Endothelial cell of umbilical vein (primary cell): ENCODE data around the gene RRP15. TPM values are rescaled to one million over a fixed set of nuclear protein-coding genes. Genes with fewer than 3 reads are reported as not detected.
"Not testable (repeated sequence)": the region's sequence is repeated elsewhere in the genome, so short reads cannot be mapped to it uniquely, and the experiment has no call there.

Experiments used
- BruUV-seq: library from RNA; stranded (reverse); fragments of 400-500 nt; replicated peaks from 2 replicates; lab custom pipeline; 2021; lab: Mats Ljungman, UMichigan
- CTCF ChIA-PET: fragments of 300-600, 350-600 bp; sonication (Branson Sonifier 250); formaldehyde crosslinking; loops from one replicate; lab custom pipeline; 2021; ENCODE audit warnings: antibody characterized with exemption, inconsistent platforms; lab: Charles Lee
- POLR2A ChIA-PET: fragments of 300-600, 350-600 bp; sonication (Branson Sonifier 250); formaldehyde crosslinking; loops from one replicate; lab custom pipeline; 2021; ENCODE audit warnings: antibody characterized with exemption, inconsistent platforms; lab: Charles Lee
- DNase-seq: peaks from one replicate; pipeline ENCODE4 v3.0.0-alpha.2; 2011; ENCODE audit warnings: low read depth, low spot score
- FAIRE-seq: peaks from 2 replicates; lab custom pipeline; 2011; peaks lifted over from hg19 to GRCh38; lab: Jason Lieb, UNC
- H2AFZ ChIP-seq: 2 replicates; pipeline ENCODE4 v1.6.0; 2012; ENCODE audit warnings: low read depth, low read length, control low read depth, inconsistent platforms
- H3K27ac ChIP-seq: 2 replicates; pipeline ENCODE4 v1.5.1; 2011; ENCODE audit warnings: low read depth, mild to moderate bottlenecking, control low read depth, low read length, moderate library complexity; ENCODE audit not compliant: insufficient read depth
- H3K27me3 ChIP-seq, 2 experiments: 2 replicates each; pipeline versions ENCODE4 v1.6.0 to v1.6.1; 2011; ENCODE audit warnings: low read length in 2 of 2, mixed read lengths in 1 of 2; ENCODE audit not compliant: control insufficient read depth in 2 of 2, insufficient read depth in 2 of 2
- H3K36me3 ChIP-seq, 2 experiments: 2 replicates in 1 of 2; 3 replicates in 1 of 2; pipeline ENCODE4 v1.5.1; 2011; ENCODE audit warnings: low read length in 2 of 2, mild to moderate bottlenecking in 1 of 2, moderate library complexity in 1 of 2; ENCODE audit not compliant: control insufficient read depth in 2 of 2, insufficient read depth in 2 of 2; ENCODE audit errors: extremely low read depth in 1 of 2
- H3K4me1 ChIP-seq: 3 replicates; pipeline ENCODE4 v1.5.1; 2011; ENCODE audit warnings: mild to moderate bottlenecking, low read length; ENCODE audit not compliant: control insufficient read depth, insufficient read depth; ENCODE audit errors: extremely low read depth
- H3K4me2 ChIP-seq: 2 replicates; pipeline ENCODE4 v1.6.1; 2011; ENCODE audit warnings: low read length, control low read depth, mixed read lengths; ENCODE audit not compliant: insufficient read depth
- H3K4me3 ChIP-seq, 3 experiments: fragments of 200-600 bp in 1 of 3; sonication (generic), shearing (Covaris generic) in 1 of 3; replicated peaks in 1 of 3; 2 replicates each; pipeline ENCODE4 v1.5.1; 2011 to 2016; ENCODE audit warnings: control low read depth in 3 of 3, low read length in 3 of 3, mild to moderate bottlenecking in 2 of 3, inconsistent platforms in 1 of 3, low read depth in 1 of 3, moderate library complexity in 1 of 3; ENCODE audit not compliant: insufficient read depth in 1 of 3
- H3K79me2 ChIP-seq: 2 replicates; pipeline ENCODE4 v1.6.0; 2012; ENCODE audit warnings: low read length, inconsistent platforms; ENCODE audit not compliant: control insufficient read depth, insufficient read depth
- H3K9ac ChIP-seq: replicated peaks from 2 replicates; pipeline ENCODE3; 2011; ENCODE audit warnings: low read length, control low read depth; ENCODE audit not compliant: insufficient read depth; ENCODE audit errors: extremely low read depth
- H3K9me1 ChIP-seq: replicated peaks from 3 replicates; pipeline ENCODE4 v1.6.0; 2011; ENCODE audit warnings: mild to moderate bottlenecking, low read length; ENCODE audit not compliant: control insufficient read depth, insufficient read depth; ENCODE audit errors: extremely low read depth
- H3K9me3 ChIP-seq: replicated peaks from 2 replicates; pipeline ENCODE4 v1.5.1; 2012; ENCODE audit warnings: low read length, inconsistent platforms; ENCODE audit not compliant: control insufficient read depth, insufficient read depth
- H4K20me1 ChIP-seq: replicated peaks from 2 replicates; pipeline ENCODE3; 2011; ENCODE audit warnings: mild to moderate bottlenecking, low read length; ENCODE audit not compliant: control insufficient read depth, insufficient read depth; ENCODE audit errors: extremely low read depth
- EZH2 ChIP-seq: IDR thresholded peaks from 2 replicates; pipeline ENCODE4 v1.6.1; 2012; ENCODE audit warnings: borderline replicate concordance, low read depth, mild to moderate bottlenecking, moderate library complexity, low read length, inconsistent platforms; ENCODE audit not compliant: severe bottlenecking
- FOS ChIP-seq: IDR thresholded peaks from 2 replicates; pipeline ENCODE4 v1.6.1; 2011; ENCODE audit warnings: mild to moderate bottlenecking, low read length, moderate library complexity, borderline replicate concordance; ENCODE audit not compliant: insufficient read depth
- GATA2 ChIP-seq: IDR thresholded peaks from 2 replicates; pipeline ENCODE4 v1.7.0; 2011; ENCODE audit warnings: low read depth, mild to moderate bottlenecking, moderate library complexity, mixed read lengths, low read length; ENCODE audit not compliant: insufficient read length, insufficient read depth
- JUN ChIP-seq: IDR thresholded peaks from 2 replicates; pipeline ENCODE4 v1.6.1; 2011; ENCODE audit warnings: borderline replicate concordance, low read depth; ENCODE audit not compliant: insufficient read length, insufficient read depth
- MYC ChIP-seq: IDR thresholded peaks from one replicate; pipeline ENCODE4 v1.6.1; 2011; ENCODE audit warnings: mild to moderate bottlenecking, low read depth, low read length
- POLR2A ChIP-seq: IDR thresholded peaks from 2 replicates; pipeline ENCODE4 v1.6.1; 2012; ENCODE audit warnings: low read depth, mild to moderate bottlenecking, control low read depth, low read length
- POLR2AphosphoS5 ChIP-seq: IDR thresholded peaks from 2 replicates; pipeline ENCODE4 v1.6.1; 2012; ENCODE audit warnings: low read depth, mild to moderate bottlenecking, control low read depth, low read length, moderate library complexity; ENCODE audit not compliant: insufficient read depth
- dilution Hi-C: fragments of 300-500 bp; cut with MboI; formaldehyde crosslinking; loops from one replicate; pipeline ENCODE4 v1.15.0; 2019; ENCODE audit warnings: low sequenced_read_pairs; ENCODE audit not compliant: extremely low pct_ligation_motif_present
- intact Hi-C: fragments of 100-400 bp; cut with micrococcal nuclease; formaldehyde crosslinking; loops from one replicate; pipeline ENCODE4 v1.10.0; 2022
- polyA plus RNA-seq, 4 experiments: library from polyadenylated mRNA; depleted of rRNA in 3 of 4; stranded (reverse) in 3 of 4; unstranded in 1 of 4; fragments of >200 nt; gene quantifications; 2 replicates each; pipeline versions ENCODE4 v1.2.1 to v1.2.3, GENCODE V29; 2011 to 2012; ENCODE audit warnings: missing spikeins in 1 of 4
- total RNA-seq: library from RNA; stranded (reverse); gene quantifications from 2 replicates; pipeline ENCODE4 v1.2.3, GENCODE V29; 2021
- TF ChIP-seq, protein P1 (sequence below), 2 donors: IDR thresholded peaks; 1 replicate in 1 of 2; 2 replicates in 1 of 2; pipeline ENCODE4 v1.5.1; 2011; ENCODE audit warnings: low read length in 2 of 2, mild to moderate bottlenecking in 2 of 2, moderate library complexity in 2 of 2, control low read depth in 1 of 2, inconsistent platforms in 1 of 2, low read depth in 1 of 2; ENCODE audit not compliant: insufficient read depth in 1 of 2; ENCODE audit errors: extremely low read depth in 1 of 2
- TF ChIP-seq, protein P2 (sequence below): IDR thresholded peaks from 2 replicates; pipeline ENCODE4 v1.6.1; 2011; ENCODE audit not compliant: insufficient read depth, insufficient read length

The RRP15 gene
- total and polyA plus RNA-seq, 2 donors (not counting 3 experiments of a cell fraction or from before 2014, with no cell fraction given): 1.0 to 17.3 TPM

DNA sequence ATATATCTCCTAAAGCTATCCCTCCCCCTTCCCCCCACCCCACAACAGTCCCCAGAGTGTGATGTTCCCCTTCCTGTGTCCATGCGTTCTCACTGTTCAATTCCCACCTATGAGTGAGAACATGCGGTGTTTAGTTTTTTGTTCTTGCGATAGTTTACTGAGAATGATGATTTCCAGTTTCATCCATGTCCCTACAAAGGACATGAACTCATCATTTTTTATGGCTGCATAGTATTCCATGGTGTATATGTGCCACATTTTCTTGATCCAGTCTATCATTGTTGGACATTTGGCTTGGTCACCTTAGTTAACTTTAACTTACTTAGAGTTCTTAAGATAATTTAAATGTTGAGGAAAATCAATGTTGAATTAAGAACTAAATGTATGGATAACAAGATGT, 35.1 kb downstream of the RRP15 start:
- H3K9me1 ChIP-seq, H3K4me3 ChIP-seq, H2AFZ ChIP-seq, H3K27ac ChIP-seq, H3K9ac ChIP-seq, POLR2A ChIA-PET, H3K27me3 ChIP-seq, H3K4me1 ChIP-seq, intact Hi-C loops, FAIRE-seq, BruUV-seq, H3K9me3 ChIP-seq, dilution Hi-C loops, H3K4me2 ChIP-seq, H3K79me2 ChIP-seq, DNase-seq, H4K20me1 ChIP-seq, H3K36me3 ChIP-seq: not testable (repeated sequence)
- CTCF ChIA-PET: interaction anchor here (0.6 to 3.9 kb wide), 2 partner anchors 10 to 628 kb away, joined by 3 to 18 read pairs; no protein-coding TSS in a partner anchor

GRCh38 chr1:218322762-218323161, 37.7 kb downstream of the RRP15 start:
- TF ChIP-seq GATA2 (no peak), FOS (no peak), JUN (no peak), MYC (no peak), EZH2 (no peak), POLR2AphosphoS5 (no peak), POLR2A (no peak)
- TF ChIP-seq, protein P1, sequence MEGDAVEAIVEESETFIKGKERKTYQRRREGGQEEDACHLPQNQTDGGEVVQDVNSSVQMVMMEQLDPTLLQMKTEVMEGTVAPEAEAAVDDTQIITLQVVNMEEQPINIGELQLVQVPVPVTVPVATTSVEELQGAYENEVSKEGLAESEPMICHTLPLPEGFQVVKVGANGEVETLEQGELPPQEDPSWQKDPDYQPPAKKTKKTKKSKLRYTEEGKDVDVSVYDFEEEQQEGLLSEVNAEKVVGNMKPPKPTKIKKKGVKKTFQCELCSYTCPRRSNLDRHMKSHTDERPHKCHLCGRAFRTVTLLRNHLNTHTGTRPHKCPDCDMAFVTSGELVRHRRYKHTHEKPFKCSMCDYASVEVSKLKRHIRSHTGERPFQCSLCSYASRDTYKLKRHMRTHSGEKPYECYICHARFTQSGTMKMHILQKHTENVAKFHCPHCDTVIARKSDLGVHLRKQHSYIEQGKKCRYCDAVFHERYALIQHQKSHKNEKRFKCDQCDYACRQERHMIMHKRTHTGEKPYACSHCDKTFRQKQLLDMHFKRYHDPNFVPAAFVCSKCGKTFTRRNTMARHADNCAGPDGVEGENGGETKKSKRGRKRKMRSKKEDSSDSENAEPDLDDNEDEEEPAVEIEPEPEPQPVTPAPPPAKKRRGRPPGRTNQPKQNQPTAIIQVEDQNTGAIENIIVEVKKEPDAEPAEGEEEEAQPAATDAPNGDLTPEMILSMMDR (IDR thresholded peaks at IDR 0.05; ENCODE audit: extremely low read depth in 1 of 2, insufficient read depth in 1 of 2, low read depth in 1 of 2, low read length in 2 of 2): no peak
- TF ChIP-seq, protein P2, sequence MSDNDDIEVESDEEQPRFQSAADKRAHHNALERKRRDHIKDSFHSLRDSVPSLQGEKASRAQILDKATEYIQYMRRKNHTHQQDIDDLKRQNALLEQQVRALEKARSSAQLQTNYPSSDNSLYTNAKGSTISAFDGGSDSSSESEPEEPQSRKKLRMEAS: no peak
- Histone ChIP-seq H3K4me2 (no peak overlapping the region), H3K9me1 (no peaks in the 10 kb centered on the region), H3K4me1 (no peaks in the 10 kb centered on the region), H3K9ac (no peak overlapping the region), H3K4me3 (no peak overlapping the region), H3K36me3 (no peaks in the 10 kb centered on the region), H3K27ac (no peak overlapping the region), H2AFZ (no peak overlapping the region), H3K79me2 (peaks cover 2% of the 10 kb centered on the region), H3K9me3 (no peaks in the 10 kb centered on the region), H3K27me3 (no peaks in the 10 kb centered on the region), H4K20me1 (no peaks in the 10 kb centered on the region)
- BruUV-seq: no TSS peak
- ChIA-PET CTCF (interaction anchor here (1.0 to 1.9 kb wide), 5 partner anchors 8 to 1245 kb away, joined by 3 to 4 read pairs (median 3); no protein-coding TSS in a partner anchor), POLR2A (no interaction called here)
- DNase-seq (no peak), FAIRE-seq (no peak)
- dilution Hi-C loops (no loop called here), intact Hi-C loops (no loop called here)
